Vagina (tissue), 2 donors: Measurements from ENCODE around the gene ZNF76.

ENCODE experiments used
- CTCF ChIP-seq, 3 experiments: fragments of 450-650 bp in 2 of 3; fragments of 200-600 bp in 1 of 3; sonication (generic) in 1 of 3; IDR thresholded peaks; one replicate each; pipeline ENCODE4 v1.5.1; 2017 to 2019; ENCODE audit warnings: antibody characterized with exemption in 3 of 3, mild to moderate bottlenecking in 2 of 3, moderate library complexity in 2 of 3
- POLR2A ChIP-seq, 2 donors: fragments of 450-650 bp; IDR thresholded peaks; one replicate each; pipeline ENCODE4 v1.6.1; 2017; ENCODE audit warnings: antibody characterized with exemption in 2 of 2, mild to moderate bottlenecking in 2 of 2, moderate library complexity in 2 of 2
- POLR2AphosphoS5 ChIP-seq, 2 donors: sonication (generic); formaldehyde crosslinking; IDR thresholded peaks; one replicate each; pipeline ENCODE4 v1.9.0; 2017; ENCODE audit warnings: antibody characterized with exemption in 2 of 2, mild to moderate bottlenecking in 2 of 2, low read depth in 1 of 2; ENCODE audit not compliant: insufficient read depth in 1 of 2

- TF ChIP-seq CTCF (IDR thresholded peaks at IDR 0.05) (no peak), POLR2A (IDR thresholded peaks at IDR 0.05) (no peak), POLR2AphosphoS5 (IDR thresholded peaks at IDR 0.05; ENCODE audit: insufficient read depth in 1 of 2, low read depth in 1 of 2) (no peak)
Measured at GRCh38 chr6:35262596-35262995, 3.1 kb downstream of the ZNF76 start.
